Measurements from ENCODE around the gene ATF7. TPM values are rescaled to one million over a fixed set of nuclear protein-coding genes. Genes with fewer than 3 reads are reported as not detected.

ATF7 gene
- total RNA-seq, 1 donor: 17.4 TPM

GRCh38 chr12:53594897-53595615 is 31.1 kb downstream of the ATF7 start:
- Histone ChIP-seq H3K36me3 (ENCODE audit: insufficient read depth, low read length) (no peaks in the 10 kb centered on the region), H3K4me2 (ENCODE audit: insufficient read depth, low read length) (no peak overlapping the region), H3K9me3 (ENCODE audit: low read depth, low read length) (no peaks in the 10 kb centered on the region), H3K4me1 (ENCODE audit: insufficient read depth, low read length) (peaks cover 17% of the 10 kb centered on the region), H3K79me2 (ENCODE audit: insufficient read depth, low read length) (peaks cover 49% of the 10 kb centered on the region), H3K27ac (ENCODE audit: low read depth, low read length) (no peak overlapping the region), H4K20me1 (ENCODE audit: insufficient read depth, low read length) (peaks cover 11% of the 10 kb centered on the region), H3K4me3 (ENCODE audit: insufficient read depth, low read length) (no peak overlapping the region), H3K27me3 (ENCODE audit: insufficient read depth, low read length) (no peaks in the 10 kb centered on the region), H2AFZ (ENCODE audit: low read length) (no peak overlapping the region)
- no peak for TF ChIP-seq CTCF (IDR thresholded peaks at IDR 0.05; ENCODE audit: extremely low read depth, low read depth, low read length)
- DNase-seq (ENCODE audit: insufficient read length, low spot score, missing footprints): no peak

DNA sequence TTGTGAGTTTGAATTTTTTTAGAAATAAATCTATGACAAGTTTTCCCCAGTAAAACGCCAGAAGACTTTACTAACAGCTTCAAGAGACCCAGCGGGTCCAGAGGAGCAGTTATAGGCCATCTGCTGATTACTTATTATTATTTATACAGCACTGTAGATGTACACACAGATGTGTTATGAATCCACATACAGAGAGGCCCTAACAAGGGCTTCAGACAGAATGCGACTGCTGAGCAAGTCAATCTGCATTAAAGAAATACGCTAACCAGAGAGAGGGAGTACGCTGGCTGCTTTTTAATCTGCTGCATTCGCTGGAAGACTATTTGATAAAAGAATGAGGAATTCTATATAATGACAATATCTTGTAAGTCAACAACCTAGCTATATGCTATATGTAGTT is 32.5 kb downstream of the ATF7 start:
- no peak overlapping the region for H3K27ac ChIP-seq (ENCODE audit: low read depth, low read length)
- no peak for DNase-seq (ENCODE audit: insufficient read length, low spot score, missing footprints)
- no peaks in the 10 kb centered on the region for H3K36me3 ChIP-seq (ENCODE audit: insufficient read depth, low read length)
- H3K79me2 ChIP-seq (ENCODE audit: insufficient read depth, low read length): peaks cover 62% of the 10 kb centered on the region
- TF ChIP-seq CTCF (IDR thresholded peaks at IDR 0.05; ENCODE audit: extremely low read depth, low read depth, low read length): no peak
- H4K20me1 ChIP-seq (ENCODE audit: insufficient read depth, low read length): peaks cover 11% of the 10 kb centered on the region
- no peaks in the 10 kb centered on the region for H3K9me3 ChIP-seq (ENCODE audit: low read depth, low read length)
- no peak overlapping the region for H3K4me3 ChIP-seq (ENCODE audit: insufficient read depth, low read length)
- H2AFZ ChIP-seq (ENCODE audit: low read length): no peak overlapping the region
- H3K4me2 ChIP-seq (ENCODE audit: insufficient read depth, low read length): no peak overlapping the region
- no peaks in the 10 kb centered on the region for H3K27me3 ChIP-seq (ENCODE audit: insufficient read depth, low read length)
- H3K4me1 ChIP-seq (ENCODE audit: insufficient read depth, low read length): peaks cover 17% of the 10 kb centered on the region

- H3K9me3 ChIP-seq (ENCODE audit: low read depth, low read length): no peaks in the 10 kb centered on the region
- DNase-seq (ENCODE audit: insufficient read length, low spot score, missing footprints): no peak
- no peak overlapping the region for H3K4me2 ChIP-seq (ENCODE audit: insufficient read depth, low read length)
- H3K27me3 ChIP-seq (ENCODE audit: insufficient read depth, low read length): no peaks in the 10 kb centered on the region
- H3K4me1 ChIP-seq (ENCODE audit: insufficient read depth, low read length): peaks cover 17% of the 10 kb centered on the region
- H3K36me3 ChIP-seq (ENCODE audit: insufficient read depth, low read length): no peaks in the 10 kb centered on the region
- no peak overlapping the region for H2AFZ ChIP-seq (ENCODE audit: low read length)
- H3K4me3 ChIP-seq (ENCODE audit: insufficient read depth, low read length): no peak overlapping the region
- peaks cover 11% of the 10 kb centered on the region for H4K20me1 ChIP-seq (ENCODE audit: insufficient read depth, low read length)
- H3K79me2 ChIP-seq (ENCODE audit: insufficient read depth, low read length): peaks cover 63% of the 10 kb centered on the region
- no peak overlapping the region for H3K27ac ChIP-seq (ENCODE audit: low read depth, low read length)
- TF ChIP-seq CTCF (IDR thresholded peaks at IDR 0.05; ENCODE audit: extremely low read depth, low read depth, low read length): no peak
Observed at GRCh38 chr12:53593031-53593430, 33.2 kb downstream of the ATF7 start.

GRCh38 chr12:53592426-53592825 is 33.8 kb downstream of the ATF7 start:
- TF ChIP-seq CTCF (IDR thresholded peaks at IDR 0.05; ENCODE audit: extremely low read depth, low read depth, low read length): no peak
- peaks cover 17% of the 10 kb centered on the region for H3K4me1 ChIP-seq (ENCODE audit: insufficient read depth, low read length)
- no peaks in the 10 kb centered on the region for H3K36me3 ChIP-seq (ENCODE audit: insufficient read depth, low read length)
- no peak for DNase-seq (ENCODE audit: insufficient read length, low spot score, missing footprints)
- H3K79me2 ChIP-seq (ENCODE audit: insufficient read depth, low read length): peaks cover 62% of the 10 kb centered on the region
- H3K27me3 ChIP-seq (ENCODE audit: insufficient read depth, low read length): no peaks in the 10 kb centered on the region
- no peak overlapping the region for H3K4me3 ChIP-seq (ENCODE audit: insufficient read depth, low read length)
- H3K4me2 ChIP-seq (ENCODE audit: insufficient read depth, low read length): no peak overlapping the region
- H4K20me1 ChIP-seq (ENCODE audit: insufficient read depth, low read length): peaks cover 11% of the 10 kb centered on the region
- no peak overlapping the region for H3K27ac ChIP-seq (ENCODE audit: low read depth, low read length)
- H2AFZ ChIP-seq (ENCODE audit: low read length): no peak overlapping the region
- no peaks in the 10 kb centered on the region for H3K9me3 ChIP-seq (ENCODE audit: low read depth, low read length)
